Measurements from ENCODE around the gene DCANP1.
A peak's percentile ranks its signal among the peaks of the same experiment; 100 is the strongest.
"Not testable (repeated sequence)": the region's sequence is repeated elsewhere in the genome, so short reads cannot be mapped to it uniquely, and the experiment has no call there.

Gene DCANP1, protein sequence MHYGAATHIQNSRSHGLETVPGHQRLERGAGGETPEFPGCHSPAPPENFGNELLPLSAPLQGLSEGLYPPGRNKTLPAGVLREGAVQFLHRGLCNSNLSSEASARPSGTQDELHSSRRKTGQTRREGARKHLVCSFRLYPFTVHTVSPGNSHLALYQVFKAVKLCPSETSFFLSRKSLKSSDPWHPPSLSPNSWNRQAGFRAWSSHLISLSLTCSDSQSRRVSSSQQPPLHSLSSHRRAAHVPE

DNA sequence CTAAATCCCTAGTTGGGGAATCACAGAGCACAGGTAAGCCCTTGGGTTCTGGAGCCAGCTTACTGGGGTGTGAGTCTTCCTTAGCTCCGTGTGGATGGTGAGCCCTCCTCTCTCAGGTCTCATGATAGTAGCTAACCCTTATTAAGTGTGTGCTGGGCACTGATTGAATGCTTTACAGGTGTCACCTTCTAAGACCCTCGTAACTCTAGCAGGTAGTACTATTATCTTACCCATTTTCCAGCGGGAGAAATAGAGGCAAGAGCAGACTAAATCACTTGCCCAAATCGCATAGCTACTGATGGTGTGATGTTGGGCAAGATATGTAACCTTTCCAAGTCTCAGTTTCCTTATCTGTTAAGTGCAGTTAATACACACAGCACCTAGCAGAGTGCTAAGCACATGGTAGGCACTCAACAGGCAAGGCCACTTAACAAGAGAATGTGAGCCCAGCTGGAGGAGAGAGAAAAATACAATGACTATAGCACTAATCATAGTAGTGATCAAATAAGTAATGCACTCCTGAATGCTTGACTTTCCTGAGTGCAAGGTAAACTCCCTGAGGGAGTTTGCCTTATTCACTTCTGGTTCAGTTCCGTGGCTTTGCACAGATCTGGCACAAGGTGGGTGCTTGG is at the start of gene DCANP1:
DCANP1 (minus strand) TSS at position 51 of the 632 bp plus-strand sequence. CDS start 240 bp downstream, outside the sequence.
- DNase-seq: no peak

DNA sequence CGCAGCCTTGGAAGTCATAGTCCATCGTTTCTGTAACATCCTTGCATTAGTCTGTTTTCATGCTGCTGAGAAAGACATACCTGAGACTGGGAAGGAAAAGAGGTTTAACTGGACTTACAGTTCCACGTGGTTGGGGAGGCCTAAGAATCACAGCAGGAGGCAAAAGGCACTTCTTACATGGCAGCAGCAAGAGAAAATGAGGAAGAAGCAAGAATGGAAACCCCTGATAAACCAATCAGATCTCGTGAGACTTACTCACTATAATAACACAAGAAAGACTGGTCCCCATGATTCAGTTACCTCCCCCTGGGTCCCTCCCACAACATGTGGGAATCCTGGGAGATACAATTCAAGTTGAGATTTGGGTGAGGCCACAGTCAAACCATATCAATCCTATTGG is 48.4 kb upstream of the DCANP1 start:
- DNase-seq: not testable (repeated sequence)

DNA sequence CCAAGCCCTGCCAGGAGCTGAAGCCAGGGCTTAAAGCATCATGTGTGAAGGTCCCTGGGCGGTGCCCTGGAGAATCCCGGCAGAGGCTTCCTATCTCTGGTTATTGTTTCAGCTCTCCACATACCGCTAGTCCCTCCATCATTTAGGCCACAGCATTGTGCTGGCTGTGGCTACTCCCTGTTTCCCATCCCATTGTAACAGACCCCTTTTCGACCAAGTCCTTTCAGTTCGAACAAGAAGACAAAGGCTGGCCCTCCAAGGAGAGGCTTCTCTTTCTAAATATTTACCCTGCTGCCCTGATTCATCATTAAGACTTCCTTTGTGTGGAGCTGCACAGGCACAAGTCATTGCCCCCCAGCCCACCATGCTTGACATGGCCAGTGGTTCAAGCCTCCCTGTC is 47.0 kb upstream of the DCANP1 start:
- no peak for DNase-seq

DNA sequence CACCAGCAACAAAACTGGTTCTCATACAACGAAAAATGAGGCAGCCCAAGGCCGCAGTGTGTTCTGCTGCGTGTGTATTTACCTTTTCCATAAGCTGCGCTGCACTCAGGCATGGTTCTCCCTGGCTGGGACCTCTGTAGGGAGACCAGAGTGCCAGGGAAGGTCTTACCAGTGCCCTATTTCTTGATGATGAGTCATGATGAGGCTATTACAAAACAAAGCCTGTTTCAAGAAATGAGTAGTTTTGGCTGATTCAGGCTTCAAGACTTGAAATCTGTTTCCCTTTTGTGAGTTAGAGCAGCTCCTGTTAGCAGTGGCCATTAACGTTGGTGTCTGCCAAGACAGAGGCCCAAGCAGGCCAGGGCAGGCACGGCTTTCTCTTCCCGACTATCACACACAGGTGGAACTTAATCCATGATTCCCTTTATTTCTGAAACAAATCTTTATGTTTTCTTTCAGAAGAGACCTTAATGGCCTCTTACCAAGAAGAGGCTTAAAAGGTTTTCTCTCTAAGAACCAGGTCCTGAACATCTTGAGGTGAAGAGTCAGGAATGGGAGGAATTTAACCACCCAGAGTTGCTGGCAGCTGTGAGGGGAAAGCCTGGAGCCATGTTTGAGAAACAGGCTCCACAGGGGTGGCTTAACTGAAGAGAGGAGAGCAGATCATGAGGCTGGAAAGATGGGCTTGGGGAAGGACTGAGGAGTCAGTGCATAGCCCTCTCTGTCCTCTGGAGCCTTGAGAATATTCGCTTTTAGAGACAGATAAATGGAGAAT is 46.4 kb upstream of the DCANP1 start:
- peak in 1 of 2 donors; percentile 16 for DNase-seq

DNA sequence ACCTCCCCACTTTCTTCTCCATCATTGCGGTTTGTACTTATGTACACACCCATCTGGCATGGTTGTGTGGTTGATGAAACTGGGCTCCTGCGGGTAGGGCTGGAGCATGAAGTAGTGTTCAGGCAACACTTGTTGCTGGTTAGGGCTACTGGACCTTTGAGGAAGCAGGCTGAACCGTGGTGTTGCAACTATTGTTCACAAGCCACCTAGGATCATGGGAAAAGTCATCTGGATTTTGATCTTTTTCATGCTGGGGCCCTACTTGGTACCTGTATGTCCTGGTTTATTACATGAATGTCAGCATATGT is 45.1 kb upstream of the DCANP1 start:
- DNase-seq: no peak

DNA sequence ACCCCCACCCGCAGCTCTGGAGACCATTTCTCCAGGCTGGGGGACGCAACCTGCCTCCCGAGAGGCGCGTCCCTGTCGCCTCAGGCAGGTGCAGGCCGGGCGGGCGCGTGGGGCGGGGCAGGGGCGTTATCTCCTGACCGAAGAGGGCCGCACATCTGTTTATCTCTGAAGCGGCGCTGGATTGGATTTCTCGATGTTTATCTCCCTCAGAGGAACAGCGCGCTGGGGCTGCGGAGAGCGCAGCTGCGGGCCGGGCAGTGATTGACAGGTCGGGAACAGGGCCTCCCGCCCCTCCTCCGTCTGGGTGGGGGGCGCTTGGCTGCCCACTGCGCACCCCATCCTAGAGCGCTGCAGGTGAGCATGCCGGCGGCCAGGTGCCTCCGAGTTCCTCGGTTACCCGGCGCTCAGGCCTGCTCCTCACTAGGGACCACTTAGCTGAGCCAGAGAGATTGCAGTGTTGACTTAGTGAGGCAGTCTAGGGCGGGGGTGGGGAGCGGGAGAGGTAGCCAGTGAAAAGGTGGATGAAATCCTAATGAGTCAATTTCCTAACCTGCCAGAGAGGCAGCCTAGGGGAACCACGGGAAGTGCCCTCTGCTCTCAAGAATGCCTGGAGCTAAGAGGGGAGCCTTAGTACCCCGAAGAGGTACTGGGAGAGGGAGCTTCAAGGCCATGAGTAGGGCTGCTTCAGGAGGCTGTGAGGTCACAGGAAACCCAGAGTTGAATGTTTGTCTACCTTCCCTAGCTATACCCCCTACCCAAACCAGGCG is 44.6 kb upstream of the DCANP1 start:
- DNase-seq: no peak

DNA sequence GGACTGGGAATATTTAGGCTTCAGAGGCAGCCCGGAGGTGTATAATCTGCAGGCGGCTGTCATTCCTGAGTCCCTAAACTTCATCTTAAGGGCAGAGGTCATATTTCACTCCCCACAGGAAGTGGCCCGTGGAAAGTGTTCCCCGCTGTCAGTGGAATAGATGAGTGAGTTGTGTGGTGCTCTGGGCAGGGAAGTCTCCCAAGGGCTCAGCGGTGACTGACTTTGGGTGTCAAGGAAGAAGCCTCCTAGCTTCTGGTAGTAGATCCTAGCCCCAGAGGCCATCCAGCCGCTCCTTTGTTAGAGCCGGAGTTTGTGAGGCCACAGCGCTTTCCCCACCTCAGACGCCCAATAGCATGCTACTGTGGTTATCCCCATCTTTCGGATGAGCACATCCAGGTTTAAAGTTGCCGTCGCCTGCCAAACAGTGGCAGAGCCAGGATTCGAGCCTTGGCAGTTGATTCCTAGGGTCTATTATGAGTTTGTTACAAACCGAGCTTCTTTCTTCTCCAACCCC is 43.9 kb upstream of the DCANP1 start:
- no peak for DNase-seq

DNA sequence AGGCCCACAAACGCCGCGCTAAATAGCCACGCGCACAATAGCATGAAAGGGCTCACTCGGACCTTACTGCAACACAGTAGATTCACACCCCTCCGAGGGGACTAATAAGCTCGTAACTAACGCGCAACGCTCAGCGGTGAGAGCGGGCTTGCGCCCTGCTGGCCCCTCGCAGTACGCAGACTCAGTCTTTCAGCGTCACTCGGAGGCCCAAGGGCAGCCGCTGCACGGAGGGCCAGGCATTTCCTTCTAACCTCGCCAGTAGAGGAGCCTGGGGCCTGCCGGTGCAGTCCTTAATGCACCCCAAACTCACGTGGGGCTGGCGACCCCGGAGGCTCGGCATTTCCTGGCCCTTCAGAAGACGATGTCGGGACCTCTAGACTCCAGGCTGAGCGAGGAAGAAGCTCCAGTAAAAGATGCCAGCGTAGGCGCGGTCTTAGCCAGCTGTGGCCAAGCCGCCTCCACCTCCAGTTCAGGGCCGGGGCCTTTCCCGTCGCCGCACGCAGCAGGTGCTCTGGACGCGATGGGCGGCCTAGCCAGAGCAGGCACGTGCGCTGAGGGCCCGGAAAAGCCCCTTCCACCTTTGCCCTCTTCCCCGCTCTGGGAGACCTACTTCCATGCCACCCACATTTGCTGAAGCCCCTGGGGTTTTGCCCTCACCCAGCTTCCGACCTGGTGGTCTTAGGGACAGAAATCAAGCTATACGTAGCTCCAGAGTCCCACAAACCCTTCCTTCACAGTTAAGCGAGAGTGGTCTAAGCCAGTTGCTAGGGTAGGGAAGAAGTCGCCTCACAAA is 43.3 kb upstream of the DCANP1 start:
- DNase-seq: no peak

DNA sequence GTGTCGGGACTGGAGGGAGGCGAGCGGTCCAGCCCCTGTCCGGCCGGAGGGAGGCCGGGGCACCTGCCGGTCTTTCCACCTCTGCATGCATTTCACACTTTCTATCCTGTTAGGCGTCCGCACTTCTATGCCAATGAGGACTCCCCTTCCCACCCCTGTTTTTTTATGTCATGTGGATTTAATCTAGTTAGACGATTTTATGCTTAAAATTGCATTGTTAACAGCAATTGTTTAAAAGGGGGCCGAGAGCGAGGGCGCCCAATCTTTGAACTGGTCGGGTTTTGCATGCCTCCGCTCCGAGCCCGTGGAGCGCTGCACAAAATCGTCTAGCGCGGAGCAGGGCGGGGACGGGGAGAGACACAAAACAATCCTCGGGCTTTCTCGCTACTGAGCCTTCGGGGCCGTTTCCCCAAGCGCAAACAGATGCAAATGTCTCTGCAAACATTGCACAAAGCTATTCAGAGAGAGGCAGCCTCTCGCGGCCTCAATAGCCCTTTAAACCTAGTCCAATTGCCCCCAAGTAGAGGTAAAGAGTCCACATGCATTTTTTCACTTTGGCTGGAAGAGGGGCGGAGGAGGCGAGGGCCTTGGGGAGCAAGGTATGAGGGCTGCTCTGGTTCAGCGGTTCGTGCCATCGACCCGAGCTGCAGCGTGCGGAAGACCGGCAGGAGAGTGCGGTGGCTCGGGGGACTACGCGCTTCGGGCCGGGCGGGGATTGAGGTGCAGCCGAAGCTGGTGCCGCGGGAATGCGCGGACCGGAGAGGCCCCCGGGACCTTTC is 42.5 kb upstream of the DCANP1 start:
- no peak for DNase-seq

DNA sequence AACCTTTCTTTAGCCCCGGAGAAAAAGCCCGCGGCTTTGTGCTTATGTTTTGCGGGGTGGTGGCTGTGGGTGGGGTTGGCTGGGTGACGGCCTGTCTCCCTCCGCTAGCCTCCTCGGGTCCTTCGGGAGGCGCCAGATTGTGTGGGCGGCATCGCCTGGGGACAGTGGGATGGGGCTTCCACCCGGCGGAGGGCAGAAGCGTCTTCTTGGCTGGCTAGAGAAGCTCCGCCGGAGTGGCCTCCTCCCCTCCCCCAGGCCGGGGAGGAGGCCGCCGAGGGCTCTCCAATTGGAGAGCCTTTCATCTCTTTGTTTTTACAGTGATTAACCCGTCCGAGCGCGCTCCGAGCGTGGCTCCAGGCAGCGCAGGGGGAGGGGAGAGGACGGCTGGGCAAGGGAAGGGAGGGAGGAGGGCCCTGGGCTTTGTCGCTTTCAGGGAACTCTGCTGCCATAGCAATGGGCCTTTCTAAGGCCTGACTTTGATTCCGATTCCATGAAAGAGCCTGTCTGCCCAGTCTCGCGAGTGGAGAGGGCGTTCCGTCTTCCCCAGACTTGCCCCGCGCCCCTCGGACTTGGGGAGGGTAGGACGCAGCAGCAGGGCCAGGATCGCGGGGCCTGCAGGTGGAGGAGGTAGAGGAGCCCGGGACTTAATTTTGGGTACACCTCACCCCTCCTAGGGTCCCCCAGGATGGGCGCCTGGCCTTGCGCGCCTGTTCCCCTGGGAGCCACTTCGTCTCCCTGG is 41.7 kb upstream of the DCANP1 start:
- DNase-seq: no peak

DNA sequence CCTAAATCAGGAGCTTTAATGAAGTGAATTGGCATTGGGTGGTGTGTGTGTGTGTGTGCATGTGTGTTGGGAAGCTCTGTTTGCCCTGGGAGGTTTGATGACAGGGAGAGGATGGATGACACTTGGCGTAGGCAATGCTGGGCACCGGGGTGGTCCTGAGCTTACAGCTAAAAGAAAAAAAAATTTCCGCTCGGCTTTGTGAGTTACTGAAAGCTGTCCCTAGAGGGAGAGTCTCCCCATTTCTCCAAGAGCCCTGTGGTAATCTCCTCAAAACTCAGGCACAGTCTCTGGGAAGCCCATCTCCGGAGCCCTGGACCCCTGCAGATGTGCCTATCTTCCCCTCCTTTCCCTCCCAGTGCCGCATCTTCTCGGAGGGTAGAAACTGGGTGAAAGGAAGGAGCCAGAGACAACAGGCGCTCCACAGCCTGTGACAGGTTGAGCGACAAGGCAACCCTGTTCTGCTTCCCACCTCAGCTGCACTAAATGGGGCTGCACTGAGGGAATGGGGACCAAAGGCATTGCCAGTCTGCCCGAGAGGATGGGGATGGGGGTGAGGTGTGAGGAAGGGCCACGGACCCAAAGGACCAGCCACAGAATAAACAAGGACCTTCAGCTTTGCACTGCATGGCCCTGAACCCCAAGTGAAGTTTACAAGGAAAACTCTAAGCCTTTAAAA is 40.8 kb upstream of the DCANP1 start:
- DNase-seq: no peak

DNA sequence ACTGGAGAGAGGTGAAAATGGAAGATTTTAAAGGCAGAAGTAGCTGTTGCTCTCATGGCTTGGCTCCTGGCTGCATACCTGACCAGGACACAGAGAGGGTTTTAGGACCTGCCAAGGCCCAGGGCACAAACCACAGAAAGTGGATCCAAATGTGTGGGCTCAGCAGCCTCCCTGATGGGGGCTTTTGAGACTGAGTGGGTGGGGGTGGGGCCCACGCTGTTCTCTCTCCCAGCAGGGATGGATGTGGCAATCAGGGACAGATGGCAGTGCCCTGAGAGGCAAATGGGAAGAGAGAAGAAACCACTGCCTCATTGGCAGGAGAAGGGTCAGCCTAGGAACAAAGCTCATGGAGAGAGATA is 39.9 kb upstream of the DCANP1 start:
- DNase-seq: no peak

DNA sequence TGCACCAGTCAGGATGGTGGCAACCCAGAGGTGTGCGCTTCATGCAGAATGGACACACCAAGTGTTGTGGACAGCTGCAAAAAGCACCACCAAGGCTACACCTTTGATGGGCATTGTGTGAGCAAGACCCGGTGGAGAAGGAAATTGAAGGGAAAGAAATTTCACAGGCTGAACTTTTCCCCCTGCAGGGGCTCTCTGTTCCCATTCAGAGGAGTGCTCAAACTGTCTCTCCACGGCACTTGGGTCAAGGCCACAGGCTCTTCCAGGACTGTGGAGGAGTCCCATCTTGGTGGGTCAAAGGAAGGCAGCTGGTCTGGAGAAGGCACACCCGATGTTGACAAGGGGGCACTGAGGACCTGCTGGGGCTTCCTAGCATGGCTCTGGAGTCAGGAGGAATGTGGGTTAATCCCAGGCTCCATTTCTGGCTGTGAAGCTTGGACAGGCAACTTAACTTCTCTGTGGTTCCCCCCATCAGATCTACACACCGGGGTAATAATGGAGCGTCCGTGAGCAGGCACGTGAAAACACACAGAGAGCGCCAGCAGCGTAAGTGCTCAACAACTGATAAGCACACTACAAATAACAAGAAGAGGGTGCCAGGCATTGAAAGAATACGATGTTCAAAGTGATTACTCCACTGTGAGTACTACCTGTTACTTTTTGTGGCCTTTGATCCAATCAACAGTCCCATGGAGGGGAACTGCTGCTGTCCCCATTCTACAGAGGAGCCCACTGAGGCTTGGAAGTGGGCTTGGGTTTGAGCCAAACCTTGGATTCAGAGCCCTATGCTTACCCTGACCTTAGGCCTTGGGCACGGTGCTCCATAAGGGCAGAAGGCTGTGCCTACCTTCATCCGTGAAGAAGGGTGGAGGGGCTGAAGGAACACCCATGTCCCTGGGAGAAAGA is 39.2 kb upstream of the DCANP1 start:
- DNase-seq: no peak

DNA sequence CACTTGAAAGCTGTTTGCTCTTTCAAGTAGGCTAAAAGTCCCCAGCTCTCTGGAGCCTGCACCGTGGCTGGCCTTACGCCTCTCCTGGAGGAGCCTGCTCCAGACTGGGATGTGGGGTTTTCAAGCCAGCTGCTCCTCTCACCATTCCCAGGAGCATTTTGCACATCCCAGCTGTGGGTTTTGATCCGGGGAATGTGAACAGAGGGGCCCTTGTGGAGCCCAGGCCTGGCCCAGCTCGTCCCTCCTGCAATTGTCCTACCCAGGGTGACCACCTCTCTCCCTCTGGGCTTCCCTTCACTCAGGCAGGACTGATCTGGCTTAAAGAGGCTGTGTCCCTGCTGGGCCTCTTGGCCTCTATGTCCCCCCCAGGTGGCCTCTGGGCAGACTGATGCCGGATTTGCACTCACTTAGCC is 37.5 kb upstream of the DCANP1 start:
- DNase-seq: no peak

DNA sequence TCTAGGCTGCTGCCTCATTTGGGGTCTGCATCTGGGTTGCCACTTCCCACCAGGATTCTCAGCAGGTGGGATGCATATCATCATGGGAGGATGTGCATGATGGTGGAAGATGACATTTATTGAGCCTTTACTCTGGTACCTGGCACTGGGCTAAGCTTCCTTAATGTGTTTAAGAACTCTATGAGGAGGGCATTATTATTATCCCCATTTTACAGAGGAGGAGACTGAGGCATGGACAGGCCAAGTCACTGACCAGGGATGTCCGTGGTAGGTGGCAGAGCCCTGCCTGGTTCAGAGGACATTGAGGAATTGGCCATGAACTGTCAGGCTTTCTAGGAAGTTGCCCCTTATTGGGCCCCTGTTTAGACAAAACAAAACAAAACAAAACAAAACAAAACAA is 36.1 kb upstream of the DCANP1 start:
- DNase-seq: no peak

DNA sequence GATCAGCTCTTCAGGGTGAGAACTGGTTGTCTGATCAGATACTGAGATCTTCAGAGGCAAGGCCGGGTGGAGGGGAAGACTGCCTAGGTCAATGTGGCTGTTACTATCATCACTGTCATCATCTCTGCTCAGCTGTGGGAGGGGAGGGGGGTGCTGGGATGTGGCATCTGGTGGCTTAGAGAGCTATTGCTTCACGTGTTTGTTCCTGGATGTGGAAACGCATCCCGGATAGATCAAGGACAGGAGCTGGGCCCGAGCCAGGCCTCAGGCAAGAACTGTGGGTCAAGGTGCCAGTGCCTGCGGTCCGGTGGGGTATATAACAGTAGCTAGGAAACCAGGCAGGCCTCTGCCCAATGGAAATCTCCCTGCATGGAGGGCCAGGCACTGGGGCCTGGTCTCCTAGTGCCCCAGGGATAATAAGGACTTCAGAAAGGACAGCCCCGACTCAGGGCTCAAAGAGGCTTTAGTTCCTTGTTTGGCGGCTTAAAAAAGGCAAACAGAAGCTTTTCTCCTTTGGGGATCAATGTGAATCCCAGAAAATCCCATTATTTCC is 35.3 kb upstream of the DCANP1 start:
- DNase-seq: no peak

DNA sequence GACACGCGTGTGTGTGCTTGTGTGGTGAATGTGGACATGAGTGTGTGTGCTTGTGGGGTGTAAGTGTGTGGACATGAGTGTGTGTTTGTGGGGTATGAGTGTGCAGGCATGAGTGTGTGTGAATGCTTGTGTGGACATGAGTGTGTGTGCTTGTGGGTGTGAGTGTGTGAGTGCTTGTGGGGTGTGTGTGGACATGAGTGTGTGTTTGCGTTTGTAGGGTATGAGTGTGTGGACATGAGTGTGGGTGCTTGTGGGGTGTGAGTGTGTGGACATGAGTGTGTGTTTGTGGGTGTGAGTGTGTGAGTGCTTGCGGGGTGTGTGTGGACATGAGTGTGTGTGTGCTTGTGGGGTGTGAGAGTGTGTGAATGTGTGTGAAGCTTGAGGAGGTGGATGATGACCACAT is 34.8 kb upstream of the DCANP1 start:
- no peak for DNase-seq

DNA sequence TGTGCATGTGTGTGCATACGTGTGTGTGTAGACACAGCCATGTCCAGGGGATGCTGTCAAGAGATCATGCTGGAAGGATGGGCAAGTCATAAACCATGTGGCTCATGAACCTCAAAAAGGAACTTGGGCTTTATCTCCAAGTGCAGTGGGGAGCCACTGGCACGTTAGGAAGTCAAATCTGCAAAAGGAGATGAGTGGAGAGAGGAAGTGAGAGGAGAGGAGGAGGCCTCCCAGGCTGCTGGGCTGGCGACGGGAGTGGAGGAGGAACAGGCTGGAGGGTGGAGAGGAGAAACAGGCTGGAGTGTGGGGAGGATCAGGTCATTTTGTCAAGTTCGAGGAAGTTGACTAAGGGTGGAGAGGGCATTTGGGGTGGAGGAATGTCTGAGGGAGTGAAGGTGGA is 34.2 kb upstream of the DCANP1 start:
- DNase-seq: peak in 1 of 2 donors; percentile 77

DNA sequence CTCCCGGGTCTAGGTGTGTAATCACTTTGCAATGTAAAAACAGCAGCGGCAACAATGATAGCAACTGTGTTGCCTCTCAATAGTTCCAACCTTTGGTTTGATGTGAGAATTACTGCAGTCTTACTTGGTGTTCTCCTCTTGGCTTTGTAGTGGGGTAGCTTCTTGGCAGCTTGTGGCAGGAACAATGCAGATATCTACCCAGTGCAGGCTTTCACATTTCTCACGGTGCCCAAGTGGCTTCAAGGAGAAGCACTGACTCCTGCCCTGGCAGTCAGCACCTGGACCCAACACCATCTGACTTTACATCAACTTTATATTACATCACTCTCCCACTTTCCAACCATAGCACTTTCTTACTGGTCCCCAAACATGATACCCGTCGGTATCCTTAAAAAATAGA is 33.4 kb upstream of the DCANP1 start:
- DNase-seq: no peak

Measured in bone marrow (tissue), 2 donors.